GM18909 (cell line): ENCODE results near the gene TRIM17.

Experiments
- ATAC-seq: cut with Tn5 transposase; IDR thresholded peaks from one replicate; pipeline ENCODE4 v1.9.1; 2021; ENCODE audit warnings: mild to moderate bottlenecking; ENCODE audit not compliant: unreplicated experiment, poor library complexity

TRIM17 gene

DNA sequence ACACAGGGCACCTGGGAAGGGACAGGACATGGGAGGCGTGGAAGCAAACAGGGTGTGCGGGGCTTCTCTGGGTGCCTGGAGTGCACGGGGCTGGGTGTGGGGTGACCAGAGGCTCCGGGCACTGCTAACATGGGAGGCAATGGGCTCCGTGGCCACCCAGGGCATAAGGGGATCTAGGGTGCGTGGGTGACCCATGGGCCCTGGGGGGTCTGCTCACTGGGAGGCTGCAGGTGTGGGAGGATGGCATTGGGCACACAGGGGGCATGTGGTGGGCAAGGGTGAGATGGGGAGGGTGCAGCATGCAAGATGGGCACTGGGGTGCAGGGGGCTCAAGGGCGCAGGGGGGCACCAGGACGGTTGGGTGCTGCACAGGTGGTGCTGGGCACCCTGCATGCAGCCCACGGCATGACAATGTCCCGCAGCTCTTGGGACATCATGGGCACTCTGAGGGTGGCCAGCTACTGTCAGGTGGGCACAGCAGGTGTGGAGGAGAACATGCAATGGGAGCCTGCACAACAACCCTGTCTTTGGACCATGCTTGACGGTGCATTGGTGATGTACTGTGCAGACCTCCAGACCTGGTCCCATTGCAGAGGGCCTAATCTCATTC lies 25.1 kb downstream of the TRIM17 start:
- ATAC-seq: no peak

DNA sequence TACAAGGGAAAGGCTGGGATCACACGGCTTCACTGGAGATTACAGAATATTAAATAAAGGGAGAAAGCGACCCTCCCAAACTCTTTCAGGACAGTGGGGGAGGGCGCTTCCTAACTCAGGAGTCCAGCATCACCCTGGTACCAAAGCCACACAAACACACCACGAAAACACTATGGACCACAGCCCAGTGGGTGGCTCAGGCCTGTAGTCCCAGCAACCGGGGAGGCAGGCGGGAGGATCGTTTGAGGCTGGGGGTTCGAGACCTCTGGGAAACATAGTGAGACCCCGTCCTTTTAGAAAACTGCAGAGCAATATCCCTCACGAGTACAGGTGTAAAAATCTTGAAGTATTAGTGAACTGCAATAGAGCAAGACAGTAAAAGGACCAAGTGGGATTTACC lies 26.0 kb downstream of the TRIM17 start:
- ATAC-seq: no peak

DNA sequence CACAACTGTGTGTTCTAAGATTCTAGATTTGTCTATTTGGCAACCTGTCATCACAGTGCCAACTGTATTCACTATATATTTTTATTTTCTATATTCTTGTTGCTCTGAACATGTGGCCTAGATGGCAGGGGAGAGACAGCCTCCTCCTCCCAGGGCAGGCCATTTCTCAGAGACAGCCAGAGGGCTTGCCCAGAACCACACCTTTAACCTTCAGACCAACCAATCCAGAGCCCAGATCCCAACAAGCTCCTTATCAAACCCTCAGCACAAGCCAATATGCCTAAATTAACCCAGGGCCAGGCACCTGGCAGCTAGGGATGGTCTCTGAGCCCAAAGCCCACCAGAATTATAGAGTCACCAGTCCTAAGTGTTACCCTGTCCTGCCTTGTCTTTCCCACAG lies 29.3 kb downstream of the TRIM17 start:
- no peak for ATAC-seq

DNA sequence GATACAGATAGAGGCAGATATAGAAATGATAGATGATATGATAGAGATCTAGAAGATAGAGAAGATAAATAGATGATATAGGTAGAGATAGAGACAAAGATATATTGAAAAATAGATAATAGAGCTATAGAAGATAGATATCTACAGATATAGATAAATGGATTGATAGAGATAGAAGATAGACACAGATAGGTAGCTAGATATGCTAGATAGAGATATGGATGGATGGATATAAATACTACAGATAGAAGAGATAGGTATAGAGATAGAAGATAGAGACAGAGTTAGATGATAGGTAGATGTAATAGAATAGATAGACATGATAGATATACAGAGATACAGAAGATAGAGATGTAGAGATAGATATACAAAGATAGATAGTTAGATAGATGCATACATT lies 31.4 kb downstream of the TRIM17 start:
- no peak for ATAC-seq

DNA sequence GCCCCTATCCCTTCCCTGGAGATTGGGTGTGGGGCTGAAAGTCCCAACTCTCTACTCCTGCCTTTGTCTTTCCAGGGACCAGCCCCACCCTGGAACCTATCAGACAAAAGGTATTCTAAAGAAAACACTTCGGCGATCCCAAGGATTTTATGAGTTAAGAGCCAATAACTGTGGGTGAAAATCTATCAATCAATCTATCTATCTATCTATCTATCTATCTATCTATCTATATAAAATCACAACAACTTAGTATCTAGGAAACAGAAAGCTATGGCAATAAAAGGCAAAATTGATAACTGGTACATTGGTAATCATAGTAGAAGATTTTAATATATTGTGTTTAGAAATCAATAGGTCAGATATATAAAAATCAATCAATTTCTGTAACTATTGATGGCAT lies 32.9 kb downstream of the TRIM17 start:
- ATAC-seq: no peak

DNA sequence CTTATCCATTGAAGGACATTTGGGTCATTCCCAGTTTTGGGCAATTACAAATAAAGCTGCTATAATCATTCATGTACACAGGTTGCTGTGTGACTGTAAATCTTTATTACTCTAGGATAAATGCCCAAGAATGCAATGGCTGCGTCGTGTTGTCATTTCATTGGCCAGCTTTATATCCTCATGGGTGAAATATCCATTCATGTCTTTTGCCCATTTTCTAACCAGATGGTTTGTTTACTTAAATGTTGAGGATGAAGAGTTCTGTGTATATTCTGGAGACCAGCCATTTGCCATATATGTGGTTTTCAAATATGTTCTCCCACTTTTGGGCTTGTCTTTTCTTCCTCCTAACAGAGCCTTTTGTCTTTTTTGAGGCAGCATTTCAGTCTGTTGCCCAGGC lies 35.3 kb downstream of the TRIM17 start:
- ATAC-seq: no peak

DNA sequence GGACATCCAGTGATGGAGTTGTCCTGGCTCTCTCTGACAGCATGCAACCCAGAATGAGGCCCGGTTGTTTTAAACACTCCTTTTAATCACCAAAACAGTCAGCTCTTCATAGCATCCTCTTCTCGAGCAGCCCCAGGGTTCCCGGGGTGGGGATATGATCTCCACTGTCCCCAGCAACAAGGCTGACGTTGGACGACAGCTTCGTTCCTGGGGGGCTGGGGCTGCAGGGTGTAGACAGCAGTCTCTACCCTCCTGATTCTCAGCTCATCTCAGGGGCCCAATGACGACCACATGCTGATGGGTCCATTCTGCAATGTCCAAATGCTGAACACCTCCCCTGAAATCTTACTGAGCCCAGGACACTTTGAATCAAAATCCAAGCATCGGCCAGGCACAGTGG lies 37.0 kb downstream of the TRIM17 start:
- no peak for ATAC-seq

DNA sequence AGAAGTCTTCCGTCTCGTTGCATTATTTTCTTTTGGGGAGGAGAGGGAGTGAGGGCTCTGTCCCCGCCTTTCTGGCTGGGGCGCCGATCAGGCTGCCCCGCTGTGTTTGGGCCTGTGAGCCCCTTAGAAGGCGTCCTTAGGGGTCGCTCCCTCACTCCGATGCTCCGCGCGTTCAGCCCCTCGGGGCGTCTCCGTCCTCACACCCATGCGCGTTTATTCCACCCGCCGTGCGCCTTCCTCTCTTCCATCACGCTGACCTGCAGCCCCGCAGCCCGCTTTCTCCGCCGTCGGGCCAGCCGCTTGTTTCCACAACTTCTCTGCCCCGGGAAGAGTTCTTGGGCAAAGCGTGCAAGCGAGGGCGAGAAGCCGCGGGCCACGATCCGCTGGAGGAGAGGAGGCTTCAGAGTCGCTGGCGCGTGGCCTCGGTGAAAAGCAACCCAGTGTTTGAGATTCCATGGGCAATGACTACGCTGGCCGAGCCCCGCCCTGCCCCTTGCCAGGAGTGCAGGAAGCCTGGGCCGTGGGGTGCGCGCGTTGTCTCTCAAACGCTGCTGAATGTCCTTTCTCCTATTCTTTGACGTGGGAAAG lies 37.7 kb downstream of the TRIM17 start:
- no peak for ATAC-seq

DNA sequence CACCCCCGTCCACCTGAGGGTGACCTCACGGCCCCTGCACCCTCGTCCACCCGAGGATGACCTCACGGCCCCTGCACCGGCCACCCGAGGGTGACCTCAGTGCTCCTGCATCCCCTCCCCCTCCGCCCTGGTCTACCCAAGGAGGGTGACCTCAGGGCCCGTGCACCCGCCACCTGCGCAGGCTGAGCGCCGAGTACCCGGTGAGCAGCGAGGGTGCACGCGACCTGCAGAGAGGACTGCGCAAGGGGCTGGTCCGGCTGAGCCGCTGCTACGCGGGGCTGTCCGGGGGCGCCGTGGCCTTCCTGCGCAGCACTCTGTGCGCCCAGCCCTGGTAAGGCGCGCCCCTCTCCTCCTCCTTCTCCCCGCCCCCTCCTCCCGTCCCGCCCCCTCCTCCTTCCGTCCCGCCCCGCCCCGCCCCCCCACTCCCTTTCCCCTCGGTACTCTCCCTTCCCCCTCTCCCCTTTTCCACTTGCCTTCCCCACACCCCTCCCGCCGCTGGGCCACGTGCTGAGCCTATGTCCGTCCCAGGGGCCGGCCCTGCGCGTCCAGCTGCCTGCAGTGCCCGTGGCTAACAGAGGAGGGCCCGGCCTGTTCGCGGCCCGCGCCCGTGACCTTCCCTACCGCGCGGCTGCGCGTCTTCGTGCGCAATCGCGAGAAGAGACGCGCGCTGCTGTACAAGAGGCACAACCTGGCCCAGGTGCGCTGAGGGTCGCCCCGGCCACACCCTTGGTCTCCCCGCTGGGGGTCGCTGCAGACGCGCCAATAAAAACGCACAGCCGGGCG lies 38.4 kb downstream of the TRIM17 start:
- no peak for ATAC-seq

DNA sequence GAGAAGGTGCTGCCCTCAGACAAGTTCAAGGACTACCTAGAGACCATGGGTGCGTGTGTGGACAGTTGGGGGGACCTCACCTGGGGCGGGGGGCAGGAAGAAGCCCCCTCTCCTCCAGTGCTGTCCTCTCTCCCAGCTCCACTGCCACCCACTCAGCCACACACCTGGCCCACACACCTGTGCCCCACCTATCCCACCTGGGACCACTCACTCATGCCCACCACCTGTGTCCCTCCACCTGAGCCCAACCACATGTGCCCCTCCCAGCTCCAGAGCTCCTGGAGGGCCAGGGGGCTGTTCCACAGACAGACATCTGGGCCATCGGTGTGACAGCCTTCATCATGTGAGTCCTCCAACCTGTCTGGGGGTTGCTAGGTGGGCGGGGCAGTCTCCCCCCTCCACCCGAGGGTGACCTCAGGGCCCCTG lies 39.0 kb downstream of the TRIM17 start:
- no peak for ATAC-seq

DNA sequence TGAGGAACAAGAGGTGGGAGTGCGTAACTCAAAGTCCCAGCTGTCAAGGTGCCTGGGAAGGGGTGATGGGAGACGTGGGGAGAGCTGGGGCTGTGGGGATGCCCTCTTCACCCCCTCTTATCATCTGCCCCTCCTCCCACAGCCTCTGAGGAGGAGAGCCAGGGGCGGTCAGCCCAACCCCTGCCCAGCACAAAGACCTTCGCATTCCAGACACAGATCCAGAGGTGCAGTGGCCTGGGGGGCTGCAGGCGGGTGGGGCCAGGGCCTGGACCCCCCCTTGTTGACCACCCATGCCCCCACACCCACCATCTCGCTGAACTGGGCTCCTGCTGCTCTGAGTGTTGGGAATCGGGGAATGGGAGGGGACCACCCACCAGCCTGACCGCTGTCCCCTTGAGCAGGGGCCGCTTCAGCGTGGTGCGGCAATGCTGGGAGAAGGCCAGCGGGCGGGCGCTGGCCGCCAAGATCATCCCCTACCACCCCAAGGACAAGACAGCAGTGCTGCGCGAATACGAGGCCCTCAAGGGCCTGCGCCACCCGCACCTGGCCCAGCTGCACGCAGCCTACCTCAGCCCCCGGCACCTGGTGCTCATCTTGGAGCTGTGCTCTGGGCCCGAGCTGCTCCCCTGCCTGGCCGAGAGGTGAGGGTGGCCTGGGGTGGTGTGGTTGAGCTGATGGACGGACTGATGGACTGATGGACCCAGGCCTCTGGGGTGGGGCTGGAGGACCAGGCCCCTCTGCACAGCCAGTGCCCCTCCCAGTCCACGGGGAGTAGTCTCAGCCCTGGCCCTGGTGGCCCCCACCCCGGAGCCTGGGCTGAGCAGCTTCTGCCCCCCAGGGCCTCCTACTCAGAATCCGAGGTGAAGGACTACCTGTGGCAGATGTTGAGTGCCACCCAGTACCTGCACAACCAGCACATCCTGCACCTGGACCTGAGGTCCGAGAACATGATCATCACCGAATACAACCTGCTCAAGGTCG lies 39.7 kb downstream of the TRIM17 start:
- ATAC-seq: no peak

DNA sequence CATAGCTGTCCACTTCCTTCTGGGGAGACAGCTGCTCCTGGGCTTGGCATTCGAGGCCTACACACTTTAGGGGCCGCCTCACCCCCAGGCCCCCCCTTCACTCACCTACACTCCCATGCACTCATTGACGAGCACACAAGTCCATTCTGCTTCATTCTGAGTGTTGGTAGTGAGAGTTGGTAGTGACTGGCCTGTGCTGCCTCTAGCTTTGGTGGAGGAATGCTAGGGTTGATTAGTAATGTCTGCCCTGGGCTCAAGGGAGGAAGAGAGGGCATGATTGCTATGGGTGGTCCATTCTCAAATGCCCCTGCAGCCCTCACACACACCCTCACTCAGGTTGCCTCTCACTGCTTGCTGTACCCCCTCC lies 40.4 kb downstream of the TRIM17 start:
- no peak for ATAC-seq

DNA sequence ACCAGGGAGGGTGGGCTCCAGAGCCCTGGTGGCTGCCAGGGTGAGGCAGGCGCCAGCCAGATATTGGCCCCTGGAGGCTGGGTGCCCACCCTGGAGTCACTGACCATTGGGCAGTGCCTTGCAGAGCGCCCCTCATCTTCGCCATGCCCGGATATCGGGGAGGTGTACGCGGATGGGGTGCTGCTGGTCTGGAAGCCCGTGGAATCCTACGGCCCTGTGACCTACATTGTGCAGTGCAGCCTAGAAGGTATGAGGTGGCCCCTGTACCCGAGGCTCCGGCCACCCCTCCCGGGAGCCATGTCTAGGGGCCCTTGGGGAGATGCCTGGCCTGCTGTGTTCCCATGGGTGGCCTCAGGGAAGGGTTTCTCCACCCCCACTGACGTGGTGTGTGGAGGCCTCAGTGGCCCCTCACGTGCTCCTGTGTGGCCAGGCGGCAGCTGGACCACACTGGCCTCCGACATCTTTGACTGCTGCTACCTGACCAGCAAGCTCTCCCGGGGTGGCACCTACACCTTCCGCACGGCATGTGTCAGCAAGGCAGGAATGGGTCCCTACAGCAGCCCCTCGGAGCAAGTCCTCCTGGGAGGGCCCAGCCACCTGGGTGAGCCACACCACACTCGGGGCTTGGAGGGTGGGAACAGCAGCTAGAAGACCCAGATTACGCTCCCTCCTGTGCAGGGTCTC lies 40.9 kb downstream of the TRIM17 start:
- ATAC-seq: no peak

DNA sequence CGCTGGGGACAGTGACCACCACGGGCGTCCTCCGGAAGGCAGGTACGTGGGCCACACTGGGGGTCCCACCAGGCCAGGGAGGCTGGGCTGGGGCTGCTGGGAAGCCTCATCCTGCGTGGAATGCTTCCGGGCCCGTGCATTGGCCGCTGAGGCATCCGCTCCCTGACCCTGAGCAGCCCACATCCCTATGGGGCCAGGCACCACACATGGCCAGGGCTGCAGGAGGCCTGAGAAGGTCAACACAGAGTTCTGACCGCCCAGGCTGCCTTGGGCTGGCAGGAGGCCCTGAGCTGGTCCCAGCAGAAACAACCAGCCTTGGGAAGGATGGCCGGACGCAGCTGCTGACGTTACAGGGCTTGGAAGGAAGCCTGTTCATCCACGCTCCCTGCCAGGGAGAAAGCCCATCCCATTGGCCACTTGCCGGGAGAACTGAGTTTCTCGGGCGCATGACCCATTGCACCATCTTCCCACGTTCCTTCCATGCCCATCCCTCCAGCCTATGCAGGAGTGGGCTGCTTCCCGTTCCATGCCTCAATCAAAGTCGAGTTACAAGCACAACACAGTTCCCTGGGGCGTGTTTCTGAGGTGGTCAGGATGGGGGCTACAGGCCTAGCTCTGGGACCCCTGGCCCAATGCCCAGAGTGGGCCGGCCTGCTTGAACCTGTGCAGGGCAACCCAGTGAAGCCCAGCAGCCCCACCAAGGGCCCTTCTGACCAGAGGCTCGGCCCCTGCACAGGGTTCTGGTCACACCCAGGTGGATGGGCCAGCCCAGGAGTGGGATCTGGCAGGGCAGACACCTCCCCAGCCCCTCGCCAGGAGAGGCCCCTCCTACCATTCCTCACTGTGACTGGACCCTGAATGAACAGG lies 41.7 kb downstream of the TRIM17 start:
- no peak for ATAC-seq

DNA sequence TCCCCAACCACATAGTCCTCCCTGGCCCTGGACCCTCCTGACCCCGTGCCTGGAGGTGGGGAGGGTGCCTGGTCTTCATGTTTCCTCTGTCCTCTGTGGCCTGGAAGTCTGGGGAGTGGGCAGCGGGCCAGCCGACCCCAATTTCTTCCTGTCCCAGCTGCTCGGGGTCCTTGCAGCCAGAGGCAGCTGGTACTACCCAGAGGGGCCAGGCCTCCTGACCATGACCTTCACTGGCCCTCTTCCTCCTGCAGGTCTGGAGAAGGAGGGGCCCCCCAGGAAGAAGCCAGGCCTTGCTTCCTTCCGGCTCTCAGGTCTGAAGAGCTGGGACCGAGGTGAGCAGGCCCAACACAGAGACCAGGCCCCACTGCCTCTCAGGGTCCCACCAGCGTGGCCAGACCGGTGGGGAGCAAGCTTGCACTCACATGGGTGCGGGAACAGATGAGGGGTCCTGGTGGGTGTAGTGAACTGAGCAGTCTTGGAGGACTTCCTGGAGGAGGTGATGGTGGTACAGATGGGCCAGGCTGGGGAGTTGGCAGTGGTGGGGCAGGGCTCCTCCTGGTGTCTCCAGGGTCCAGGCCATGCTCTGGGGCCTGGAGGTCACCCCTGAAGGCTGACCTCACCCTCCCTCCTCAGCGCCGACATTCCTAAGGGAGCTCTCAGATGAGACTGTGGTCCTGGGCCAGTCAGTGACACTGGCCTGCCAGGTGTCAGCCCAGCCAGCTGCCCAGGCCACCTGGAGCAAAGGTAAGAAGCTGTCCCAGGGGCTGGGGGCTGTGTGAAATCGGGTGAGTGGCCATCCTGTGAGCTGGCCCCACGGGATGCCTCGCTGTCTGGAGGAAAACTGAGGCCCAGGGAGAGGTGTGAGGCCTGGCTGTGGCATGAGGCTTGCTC lies 42.7 kb downstream of the TRIM17 start:
- ATAC-seq: no peak

DNA sequence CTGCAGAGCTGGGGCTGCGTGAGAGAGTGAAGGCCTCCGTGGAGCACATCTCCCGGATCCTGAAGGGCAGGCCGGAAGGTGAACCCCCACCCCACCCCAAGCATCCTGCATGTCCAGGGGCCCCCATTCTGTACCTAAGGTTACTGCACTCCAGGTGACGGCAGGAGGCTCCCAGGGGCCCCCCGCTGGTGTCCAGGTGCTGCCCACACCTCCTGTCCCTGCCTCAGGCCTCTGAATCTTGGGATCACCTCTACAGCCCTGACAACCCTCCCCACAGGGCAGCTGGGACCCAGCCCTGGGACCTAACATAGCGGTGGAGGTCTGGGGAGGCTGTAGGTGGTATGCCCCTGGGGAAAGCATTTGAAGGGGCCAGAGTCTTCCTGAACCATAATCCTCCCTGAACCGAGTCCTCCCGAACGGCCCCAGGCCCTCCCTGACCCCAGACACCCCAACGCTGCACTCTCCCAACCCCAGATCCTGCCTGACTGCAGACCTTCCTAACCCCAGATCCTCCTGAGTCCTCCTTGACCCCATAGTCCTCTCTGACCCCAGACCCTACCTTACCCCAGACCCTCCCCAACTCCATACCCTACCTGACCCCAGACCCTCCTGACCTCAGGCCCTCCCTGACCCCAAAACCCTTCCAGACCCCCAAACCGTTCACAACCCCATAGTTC lies 43.5 kb downstream of the TRIM17 start:
- ATAC-seq: no peak

DNA sequence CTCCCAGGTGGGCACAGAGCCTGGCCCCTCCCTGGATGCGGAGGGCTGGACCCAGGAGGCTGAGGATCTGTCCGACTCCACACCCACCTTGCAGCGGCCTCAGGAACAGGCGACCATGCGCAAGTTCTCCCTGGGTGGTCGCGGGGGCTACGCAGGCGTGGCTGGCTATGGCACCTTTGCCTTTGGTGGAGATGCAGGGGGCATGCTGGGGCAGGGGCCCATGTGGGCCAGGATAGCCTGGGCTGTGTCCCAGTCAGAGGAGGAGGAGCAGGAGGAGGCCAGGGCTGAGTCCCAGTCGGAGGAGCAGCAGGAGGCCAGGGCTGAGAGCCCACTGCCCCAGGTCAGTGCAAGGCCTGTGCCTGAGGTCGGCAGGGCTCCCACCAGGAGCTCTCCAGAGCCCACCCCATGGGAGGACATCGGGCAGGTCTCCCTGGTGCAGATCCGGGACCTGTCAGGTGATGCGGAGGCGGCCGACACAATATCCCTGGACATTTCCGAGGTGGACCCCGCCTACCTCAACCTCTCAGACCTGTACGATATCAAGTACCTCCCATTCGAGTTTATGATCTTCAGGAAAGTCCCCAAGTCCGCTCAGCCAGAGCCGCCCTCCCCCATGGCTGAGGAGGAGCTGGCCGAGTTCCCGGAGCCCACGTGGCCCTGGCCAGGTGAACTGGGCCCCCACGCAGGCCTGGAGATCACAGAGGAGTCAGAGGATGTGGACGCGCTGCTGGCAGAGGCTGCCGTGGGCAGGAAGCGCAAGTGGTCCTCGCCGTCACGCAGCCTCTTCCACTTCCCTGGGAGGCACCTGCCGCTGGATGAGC lies 44.3 kb downstream of the TRIM17 start:
- ATAC-seq: no peak
